NOMO-1 treated with DMSO at 0.1 percent for 48 hours (cell line): ENCODE results near the gene KIF23.

ENCODE experiments used
- DNase-seq: peaks from one replicate; lab custom pipeline; 2025; ENCODE audit not compliant: unreplicated experiment; lab: John Stamatoyannopoulos, UW

KIF23 gene

GRCh38 chr15:69463182-69463756 is 49.1 kb downstream of the KIF23 start:
- DNase-seq = no peak

DNA sequence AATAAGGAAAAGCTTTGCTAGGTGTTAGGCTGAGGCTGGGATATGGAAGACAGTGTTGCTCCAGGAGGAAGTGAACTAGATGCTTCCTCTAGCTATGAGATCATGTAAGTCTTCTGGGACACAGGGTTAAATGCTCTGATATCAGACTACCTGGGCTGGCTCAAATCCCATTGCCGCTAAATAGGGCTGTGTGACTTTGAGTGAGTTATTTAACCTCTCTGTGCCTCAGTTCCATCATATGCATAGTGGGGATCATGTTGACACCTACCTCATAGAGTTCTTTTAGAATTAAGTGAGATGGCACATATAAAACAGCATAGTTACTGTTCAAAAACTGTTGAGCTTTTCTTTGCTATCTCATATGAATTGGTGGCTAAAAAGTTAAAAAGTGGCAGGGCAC is 51.1 kb downstream of the KIF23 start:
- no peak for DNase-seq

GRCh38 chr15:69466733-69467132 is 52.6 kb downstream of the KIF23 start:
- no peak for DNase-seq

DNA sequence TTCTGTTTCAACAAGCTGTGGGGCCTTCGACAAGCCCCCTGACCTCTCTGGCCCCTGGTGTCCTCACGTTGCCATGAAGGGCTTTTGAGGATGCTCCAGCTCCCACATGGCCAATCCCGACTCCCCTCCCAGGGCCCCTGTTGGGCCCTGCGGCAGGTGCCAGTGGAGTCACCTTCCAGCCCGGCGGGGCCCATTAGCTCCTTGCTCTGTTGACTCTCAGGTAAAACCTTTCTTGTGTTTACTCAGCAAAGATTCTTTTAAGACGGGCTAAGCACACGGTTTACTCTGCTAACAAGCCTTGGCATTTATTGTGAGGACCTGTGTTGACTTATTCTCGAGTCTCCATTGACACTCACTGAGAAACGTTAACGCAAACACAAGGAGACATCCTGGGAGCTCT is 53.5 kb downstream of the KIF23 start:
- no peak for DNase-seq

GRCh38 chr15:69468241-69469121 is 54.3 kb downstream of the KIF23 start:
- peak; percentile 21 for DNase-seq

DNA sequence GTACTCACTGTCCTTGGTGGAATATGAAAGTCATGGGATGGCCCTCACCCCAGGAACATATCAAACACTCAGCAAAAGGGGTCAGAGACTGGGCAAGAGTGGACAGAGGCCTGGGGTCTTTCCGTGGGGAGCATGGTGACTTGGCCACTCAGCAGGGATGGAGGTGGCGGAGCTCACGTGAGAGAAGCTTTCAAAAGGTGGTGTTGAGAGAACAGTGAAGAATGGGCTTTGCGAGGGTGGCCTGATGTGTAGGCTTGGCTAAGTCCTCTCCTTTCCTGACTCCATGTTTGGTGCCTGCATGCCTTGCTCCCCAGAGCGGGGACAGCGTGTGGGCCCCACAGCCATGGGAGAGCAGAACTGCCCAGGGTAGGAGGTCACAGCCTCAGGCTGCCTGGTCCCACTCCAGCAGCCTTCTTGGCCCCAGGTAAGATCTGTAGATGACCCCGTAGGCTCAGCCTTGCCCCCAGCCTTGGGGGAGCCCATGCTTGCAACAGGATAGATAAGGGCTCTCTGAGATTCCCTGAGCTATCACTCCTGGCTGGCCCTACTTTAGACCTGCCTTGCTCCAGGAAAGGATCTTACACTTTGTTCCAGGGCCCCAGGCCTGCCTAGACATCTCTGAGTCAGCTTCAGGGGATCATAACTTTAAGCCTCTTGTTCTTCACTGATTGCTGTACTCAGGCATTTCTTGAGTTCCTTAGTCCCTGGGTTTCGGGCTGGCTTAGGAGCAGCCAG is 55.5 kb downstream of the KIF23 start:
- no peak for DNase-seq

- no peak for DNase-seq
Observed at GRCh38 chr15:69472046-69472445, 57.9 kb downstream of the KIF23 start.

DNA sequence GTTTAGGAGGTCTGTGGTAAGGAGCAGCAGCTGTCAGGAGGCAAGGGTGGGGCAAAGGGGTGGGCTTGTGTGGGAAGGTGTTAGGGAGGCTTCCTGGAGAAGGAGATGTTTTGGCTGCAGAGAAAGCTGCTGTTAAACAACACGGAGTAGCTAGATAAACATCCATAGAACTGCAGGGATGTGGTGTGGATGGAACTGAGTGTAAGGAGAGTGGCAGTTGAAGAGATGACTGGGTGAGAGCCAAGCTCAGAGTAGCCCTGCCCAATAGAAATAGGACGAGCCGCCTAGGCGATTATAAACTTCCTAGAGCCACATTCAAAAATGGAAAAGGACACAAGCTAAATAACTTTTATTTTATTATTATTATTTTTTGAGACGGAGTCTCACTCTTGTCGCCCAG is 58.4 kb downstream of the KIF23 start:
- DNase-seq = no peak

DNA sequence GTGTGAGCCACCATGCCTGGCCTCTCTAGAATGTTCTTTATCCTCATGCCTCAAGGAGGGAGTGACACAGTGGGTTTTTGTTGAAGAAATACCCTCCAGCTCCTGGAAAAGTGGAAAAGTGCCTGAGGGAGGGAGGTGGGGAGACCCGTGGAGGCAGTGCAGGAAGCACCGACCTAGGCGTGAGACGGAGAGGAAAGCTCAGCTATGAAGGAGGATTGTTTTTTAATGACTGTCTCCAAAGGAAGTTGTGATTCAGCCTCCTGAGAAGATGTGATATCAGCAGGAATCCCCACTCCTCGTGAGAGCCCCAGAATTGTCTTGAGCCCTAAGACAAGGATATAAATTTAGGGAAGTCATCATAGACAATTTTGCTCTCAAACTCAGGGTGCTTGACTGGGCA is 60.1 kb downstream of the KIF23 start:
- DNase-seq = no peak

DNA sequence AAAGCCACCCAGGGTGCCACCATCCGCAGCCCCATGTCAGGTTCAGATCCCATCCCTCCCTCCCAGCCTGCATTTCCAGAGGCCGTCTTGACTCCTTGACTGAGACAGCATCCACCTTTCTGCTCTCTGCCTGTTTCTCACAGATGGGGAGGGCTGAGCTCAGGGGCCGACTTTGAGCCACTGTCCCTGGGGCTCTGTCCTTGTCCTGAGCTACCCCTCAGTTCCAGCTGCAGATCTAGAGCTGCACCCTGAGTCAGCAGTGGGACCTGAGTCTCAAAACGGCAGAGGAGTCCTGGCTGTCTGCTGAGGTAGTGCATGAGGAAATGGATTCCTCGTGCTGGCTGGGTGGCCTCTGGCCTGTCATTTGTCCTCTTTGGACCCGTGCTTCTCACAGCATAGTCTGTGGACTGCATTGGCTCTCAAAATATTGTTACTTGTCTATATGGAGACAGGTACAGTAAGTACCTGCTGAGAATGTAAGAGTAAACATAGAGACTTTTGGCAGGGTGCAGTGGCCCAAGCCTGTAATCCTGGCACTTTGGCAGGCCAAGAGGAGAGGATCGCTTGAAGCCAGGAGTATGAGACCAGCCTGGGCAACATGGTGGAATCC is 60.8 kb downstream of the KIF23 start:
- no peak for DNase-seq

DNA sequence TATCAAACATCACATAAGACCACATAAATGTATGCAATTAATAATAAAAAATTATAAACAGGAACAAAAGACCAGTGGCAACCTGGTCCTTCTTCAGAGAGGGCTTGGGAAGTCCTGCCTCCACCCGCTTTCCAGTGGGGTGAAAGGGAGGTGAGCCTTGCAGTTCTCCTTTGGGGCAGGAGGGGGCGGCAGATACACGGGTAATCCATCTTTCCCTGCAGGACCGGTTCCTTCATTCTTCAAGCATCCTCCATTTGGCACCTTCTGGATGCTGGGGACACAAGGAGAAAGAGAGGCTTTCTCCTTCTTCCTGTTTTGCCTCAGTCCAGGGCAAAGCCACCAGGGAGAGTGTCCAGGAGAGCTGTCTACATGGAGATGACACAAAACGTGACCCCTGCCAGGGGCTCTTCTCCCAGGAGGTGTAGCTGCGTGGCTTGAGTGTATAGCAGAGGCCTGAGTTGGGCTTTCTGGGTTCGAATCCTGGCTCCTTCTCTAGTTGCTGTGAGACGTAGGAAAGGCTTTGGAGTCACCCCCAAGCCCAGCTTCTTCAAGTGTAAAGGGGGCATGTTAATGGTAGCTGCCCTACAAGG is 61.7 kb downstream of the KIF23 start:
- DNase-seq = peak; percentile 60

- DNase-seq = no peak
Observed at GRCh38 chr15:69476704-69477473, 62.7 kb downstream of the KIF23 start.

DNA sequence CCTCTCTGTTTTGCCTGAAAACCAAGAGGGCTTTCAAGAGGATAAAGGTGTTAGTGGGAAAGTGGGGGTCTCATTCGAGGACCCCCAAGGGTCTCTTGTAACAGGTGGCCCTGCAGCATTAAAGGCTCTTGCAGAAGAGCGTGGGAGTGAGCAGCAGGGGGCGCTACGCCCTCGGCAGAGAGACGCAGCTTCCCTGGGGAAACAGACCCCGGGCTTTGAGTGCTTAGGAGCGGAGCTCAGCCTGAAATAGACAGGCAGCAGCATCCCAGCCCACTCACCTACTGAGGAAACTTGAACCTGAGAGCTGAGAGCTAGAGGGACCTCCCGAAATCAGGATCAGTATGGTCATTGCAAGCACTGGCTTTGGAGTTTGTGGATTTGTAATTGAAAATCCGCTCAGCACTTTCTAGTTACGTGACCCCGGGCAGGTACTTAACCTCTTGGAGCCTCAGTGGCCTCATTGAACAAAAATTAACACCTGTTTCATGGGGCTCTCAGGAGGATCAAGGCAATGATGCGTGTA is 64.2 kb downstream of the KIF23 start:
- DNase-seq = peak; percentile 28

DNA sequence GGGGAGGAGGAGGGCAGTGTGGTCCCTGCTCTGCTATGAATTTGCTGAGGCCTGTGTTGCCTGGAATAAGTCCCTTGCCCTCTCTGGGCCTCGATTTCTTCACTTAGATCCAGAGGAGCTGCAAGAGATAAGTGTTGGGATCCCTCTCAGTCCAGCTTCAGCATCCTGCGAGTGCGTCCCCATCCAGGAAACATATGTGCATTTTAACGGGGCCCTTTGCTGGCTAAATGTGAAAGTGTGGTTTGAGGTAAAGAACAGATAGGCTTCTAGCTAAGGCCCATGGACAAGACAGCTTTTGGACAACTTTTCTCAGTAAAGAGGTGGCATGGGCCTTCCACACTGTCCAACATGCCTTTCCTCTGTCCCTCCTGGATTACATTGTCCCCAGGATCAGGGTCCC is 64.9 kb downstream of the KIF23 start:
- DNase-seq = no peak

- DNase-seq = no peak
Observed at GRCh38 chr15:69479971-69480370, 65.8 kb downstream of the KIF23 start.

- DNase-seq = no peak
Observed at GRCh38 chr15:69480932-69481331, 66.8 kb downstream of the KIF23 start.

GRCh38 chr15:69482686-69483256 is 68.6 kb downstream of the KIF23 start:
- no peak for DNase-seq

- no peak for DNase-seq
Observed at GRCh38 chr15:69484837-69485236, 70.7 kb downstream of the KIF23 start.

DNA sequence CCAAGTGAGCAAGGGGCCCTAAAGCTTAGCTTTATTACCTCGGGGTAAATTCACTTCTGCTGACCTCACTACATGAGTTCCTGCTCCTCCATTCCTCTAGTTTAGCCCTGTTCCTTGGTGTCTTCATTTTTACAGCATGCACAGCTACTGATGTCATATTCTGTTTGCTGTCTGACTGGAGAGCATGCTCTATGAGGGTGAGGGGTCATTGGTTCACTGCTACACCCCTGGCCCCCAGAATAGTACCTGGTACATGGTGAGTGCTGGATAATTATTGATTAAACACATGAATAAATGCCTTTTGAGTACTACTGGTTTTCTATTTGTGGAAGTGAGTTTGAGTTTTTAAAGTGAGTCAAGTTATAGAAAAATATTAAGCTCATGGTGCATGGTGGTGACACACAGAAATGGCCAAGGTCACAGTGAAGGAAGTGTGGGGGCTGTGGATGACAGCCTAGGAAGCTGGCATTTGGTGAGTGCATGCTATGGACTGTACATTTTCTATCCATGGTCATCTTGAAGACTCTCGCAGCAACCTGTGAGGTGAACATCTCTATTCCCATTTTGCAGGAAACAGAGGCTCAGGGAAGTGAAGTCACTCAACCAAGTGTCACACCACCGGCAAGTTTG is 72.4 kb downstream of the KIF23 start:
- no peak for DNase-seq
